Measurements from ENCODE around the gene NEURL1B.

- TF ChIP-seq CTCF (IDR thresholded peaks at IDR 0.05 in 8 of 11, conservative IDR thresholded peaks at IDR 0.05 in 3 of 11) (no peak), POLR2A (IDR thresholded peaks at IDR 0.05) (no peak), POLR2AphosphoS5 (IDR thresholded peaks at IDR 0.05) (no peak)
Measured at GRCh38 chr5:172727551-172727950, 86.5 kb downstream of the NEURL1B start.

Data from spleen (tissue), 7 donors.